NCI-H345 treated with DMSO at 0.1 percent for 48 hours (cell line): Measurements from ENCODE around the gene C16orf95.
"Not testable (repeated sequence)": the region's sequence is repeated elsewhere in the genome, so short reads cannot be mapped to it uniquely, and the experiment has no call there.

Experiments used
- DNase-seq: peaks from one replicate; lab custom pipeline; 2025; ENCODE audit not compliant: unreplicated experiment; lab: John Stamatoyannopoulos, UW

The C16orf95 gene

DNA sequence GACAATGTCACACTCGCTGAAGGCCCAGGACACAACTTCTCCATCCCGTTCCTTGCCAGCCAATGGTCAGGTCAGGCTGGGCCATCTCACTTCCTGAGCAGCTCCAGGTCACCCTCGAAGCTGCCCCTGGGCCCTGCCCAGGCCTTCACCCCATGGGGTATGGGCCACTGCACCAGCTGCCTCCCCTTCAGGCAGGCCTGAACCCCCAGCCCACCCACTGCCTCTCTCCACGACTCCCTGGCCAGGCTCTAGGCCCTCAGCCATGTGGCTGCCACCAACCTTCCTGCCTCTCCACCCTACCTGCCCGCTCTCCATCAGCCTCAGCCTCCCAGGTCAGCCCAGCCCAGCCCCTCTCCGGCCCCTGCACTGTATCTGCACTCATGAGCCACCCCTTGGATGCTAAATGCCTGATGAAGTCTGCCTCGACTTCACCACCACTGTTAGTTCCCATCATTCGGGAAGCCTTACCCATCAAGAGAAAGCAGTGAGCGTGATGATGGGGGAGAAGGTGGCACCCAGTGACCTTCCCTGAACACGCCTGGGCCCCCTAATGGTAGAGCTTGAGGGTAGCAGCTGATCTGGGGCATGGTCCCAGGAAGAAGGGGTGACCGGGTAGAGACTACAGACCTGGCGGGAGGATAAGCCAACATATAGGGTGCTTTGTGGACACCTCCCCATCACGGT, 30.9 kb upstream of the C16orf95 start:
- DNase-seq, result no peak

DNA sequence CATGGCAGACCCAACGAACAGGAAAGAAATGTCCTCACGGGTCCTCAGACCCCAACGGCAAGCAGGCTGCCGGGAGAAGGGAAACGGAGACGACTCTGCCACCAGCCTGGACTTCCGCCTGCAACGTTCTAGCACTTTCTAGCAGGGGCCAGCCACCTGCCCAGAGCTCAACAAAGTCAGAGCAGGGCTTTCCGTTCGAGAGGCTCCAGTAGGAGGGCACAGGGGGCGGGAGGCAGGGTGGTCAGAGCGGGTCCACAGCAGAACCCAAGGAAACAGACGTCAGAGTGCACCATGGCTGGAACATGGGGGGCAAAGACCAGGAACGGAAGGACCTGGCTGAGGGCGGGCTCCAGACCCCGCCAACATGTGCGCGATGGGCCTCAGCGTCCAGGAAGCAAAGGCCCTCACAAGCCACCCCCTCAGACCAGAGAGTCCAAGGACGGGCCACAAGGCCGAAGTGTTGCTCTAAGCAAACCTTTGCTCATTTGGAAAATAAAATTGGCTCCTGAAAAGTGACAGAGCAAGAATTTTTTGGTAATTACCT, 29.4 kb upstream of the C16orf95 start:
- no peak for DNase-seq

DNA sequence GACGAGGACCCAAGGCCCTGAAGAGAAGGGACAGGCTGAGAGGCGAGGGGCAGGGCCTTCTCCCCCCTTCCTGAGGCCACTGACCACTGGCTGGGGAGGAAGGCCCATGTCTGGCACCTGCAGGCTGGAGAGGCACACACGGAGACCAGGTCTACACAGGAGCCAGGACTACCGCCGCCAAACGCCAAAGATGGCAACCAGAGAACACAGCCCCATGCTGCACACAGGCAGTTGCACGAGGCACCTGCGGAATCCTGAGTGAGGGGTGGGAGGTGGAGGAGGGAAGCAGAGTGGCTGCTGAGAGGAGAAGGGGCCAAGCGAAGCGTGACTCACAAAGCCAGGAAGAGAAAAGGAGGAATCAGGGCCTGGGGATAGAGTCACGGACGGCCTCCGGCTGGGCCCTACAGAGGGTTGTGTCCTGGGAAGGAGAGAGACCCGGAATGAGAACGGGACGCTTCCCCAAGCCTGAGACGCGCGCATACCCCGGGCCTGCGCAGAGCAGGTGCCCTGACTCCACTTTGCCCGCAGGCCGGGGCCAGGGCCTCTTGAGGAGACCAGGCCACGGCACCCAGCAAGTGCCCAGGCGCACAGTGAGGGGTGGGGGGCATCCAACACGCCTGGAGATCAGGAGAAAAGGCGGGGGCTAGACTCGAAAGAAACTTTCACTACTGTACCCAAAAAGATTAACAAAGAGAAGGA, 28.7 kb upstream of the C16orf95 start:
- DNase-seq, result no peak

DNA sequence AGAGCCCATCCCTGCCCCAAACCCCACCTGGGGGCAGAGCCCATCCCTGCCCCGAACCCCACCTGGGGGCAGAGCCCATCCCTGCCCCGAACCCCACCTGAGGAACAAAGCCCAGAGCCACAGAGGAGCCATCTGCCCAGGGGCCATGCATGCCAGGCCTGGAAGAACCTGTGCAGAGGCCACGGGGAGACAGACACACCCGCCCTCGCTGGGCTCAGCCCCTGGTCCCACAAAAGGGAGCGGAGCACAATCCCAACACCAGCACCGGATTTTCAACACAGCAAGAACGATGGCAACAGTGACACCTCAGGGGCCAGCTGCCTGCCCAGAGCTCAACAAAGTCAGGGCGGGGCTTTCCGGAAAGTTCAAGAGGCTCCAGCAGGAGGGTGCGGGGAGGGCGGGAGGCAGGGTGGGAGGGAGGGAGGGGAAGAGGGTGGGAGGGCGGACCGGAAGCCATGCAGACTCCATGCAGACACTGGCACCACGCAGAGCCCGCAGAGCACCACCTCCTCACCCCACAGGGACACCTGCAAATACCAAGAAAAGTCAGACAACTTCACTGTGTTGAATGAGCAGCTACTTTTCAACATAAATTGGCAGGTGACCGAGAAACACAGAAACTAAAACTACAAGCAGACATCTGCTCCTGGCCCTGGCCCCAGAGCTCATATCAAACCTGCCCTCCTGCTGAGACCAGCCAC, 27.9 kb upstream of the C16orf95 start:
- no peak for DNase-seq

DNA sequence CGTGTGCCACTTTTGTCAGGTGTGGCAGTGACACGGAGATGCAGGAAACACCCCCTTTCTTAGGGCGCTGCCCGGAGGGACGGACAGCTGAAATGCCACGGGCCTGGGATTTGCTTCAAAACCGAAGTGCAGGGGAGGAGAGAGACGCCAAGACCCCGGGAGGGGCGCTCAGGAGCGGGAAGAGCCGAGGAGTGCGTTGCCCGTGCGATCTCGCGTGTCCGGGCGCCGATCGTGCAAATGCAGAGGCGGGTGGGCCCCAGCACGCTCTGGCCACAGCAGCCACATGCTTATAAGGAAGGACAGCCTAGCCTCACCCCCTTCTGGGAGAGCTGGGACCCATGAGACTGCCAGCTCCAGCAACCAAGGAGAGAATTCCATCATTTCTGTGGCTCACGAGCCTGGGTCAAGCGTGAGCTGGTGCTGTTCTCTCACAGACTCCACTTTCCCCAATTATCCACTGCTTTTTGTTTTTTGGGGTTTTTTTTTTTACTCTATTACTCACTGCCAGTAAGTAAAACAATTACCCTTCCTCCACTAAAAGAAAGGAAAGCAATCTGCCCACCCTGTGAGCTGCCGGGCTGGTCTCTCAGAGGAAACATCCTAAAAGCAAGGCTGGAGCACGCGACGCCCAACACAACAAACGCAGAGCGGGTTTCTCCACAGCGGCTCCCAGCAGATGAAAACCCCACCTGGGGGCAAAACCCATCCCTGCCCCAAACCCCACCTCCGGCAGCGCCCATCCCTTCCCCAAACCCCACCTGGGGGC, 27.2 kb upstream of the C16orf95 start:
- DNase-seq, result no peak

DNA sequence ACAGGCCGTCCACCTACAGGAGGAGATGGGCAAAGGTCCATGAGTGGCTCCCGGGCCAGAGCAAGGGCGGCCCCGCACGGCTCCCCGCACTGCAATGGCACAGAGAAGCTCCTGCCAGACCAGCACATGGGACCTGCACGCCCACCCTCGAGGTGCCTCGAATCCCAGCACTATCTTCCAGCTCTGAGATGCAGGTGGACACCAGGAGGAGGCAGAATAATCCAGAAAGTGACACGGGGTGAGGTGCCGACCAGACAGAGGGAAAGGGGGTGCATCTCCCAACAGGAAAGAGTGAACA, 26.5 kb upstream of the C16orf95 start:
- DNase-seq, result no peak

DNA sequence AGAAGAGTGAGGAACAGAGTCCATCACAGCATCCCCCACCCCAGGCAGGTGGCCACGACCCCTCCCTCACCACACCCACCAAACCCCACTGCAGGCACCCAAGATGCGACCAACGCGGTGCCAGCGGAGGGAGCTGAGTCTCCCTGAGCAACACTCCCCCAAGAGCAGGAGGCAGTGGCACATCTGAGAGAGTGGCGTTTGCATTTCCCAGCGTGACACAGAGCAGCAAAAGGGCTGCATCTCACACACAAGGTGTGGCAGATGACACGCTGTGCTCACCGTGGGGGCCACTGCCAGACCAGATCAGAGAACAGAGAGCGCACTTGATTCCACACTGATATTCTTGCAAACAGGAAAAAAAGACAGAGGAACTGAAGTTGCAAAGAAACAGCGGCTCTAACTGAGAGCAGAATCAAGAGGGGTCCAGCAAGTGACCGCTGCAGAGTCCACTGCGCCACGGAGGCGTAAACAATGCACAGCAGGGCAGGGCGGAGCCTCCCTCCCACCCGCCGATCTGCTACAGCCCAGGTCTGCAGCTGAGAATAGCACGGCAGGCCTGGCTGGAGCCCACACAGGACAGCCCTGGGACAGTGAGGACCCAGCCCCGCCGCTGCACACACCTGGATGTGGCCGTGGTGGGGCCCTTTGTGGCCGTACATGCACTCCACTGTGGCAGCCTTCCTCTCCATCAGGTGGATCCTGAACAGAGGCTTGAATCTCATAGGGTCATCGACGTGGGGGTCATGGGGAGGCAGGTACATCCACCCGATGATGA, 26.0 kb upstream of the C16orf95 start:
- DNase-seq, result no peak

DNA sequence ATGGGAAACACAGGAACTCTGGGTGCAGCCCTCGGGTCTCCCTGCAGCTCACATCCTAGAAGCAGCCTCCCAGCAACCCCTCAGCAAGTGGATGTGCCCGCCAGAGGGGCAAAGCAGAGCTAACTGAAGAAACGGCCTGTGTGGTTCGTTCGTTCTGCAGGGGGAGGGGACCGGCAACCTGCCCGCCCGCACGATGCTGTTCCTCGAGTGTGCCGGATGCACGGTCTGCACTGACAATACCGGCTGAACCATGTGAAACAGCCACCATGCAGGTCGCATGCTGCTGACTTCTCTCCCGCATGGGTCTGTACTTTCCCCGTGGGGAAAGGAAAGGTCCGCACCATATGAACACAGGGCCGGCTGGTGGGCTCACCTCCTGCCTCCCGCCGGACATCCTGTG, 25.3 kb upstream of the C16orf95 start:
- DNase-seq, result no peak

DNA sequence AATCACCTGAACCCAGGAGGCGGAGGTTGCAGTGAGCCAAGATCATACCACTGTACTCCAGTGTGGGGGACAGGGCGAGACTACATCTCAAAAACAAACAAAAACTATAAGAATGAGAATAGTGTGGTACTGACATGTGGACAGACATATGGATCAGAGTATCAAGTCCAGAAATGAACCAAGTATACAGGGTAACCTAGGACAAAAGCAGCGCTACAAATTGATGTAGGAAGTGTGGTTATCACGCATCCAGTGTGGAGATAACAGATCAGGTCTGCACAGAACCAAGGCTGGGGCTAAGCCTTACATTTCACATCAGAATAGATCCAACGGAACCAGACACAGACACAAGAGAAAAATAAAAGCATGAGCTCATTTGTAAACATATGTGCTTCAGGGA, 23.0 kb upstream of the C16orf95 start:
- DNase-seq, result no peak

DNA sequence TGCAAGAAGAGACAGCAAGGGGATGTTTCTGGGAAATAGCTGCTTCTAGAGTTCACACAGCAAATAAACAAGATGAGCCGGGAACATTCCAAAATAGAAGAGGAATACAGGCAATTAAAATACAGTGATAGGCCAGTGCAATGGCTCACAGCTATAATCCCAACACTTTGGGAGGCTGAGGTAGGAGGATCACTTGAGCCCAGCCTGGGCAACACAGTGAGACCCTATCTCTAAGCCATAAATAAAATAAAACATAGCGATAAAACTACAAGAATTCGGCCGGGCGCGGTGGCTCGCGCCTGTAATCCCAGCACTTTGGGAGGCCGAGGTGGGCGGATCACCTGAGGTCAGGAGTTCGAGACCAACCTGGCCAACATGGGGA, 22.5 kb upstream of the C16orf95 start:
- DNase-seq, result not testable (repeated sequence)

DNA sequence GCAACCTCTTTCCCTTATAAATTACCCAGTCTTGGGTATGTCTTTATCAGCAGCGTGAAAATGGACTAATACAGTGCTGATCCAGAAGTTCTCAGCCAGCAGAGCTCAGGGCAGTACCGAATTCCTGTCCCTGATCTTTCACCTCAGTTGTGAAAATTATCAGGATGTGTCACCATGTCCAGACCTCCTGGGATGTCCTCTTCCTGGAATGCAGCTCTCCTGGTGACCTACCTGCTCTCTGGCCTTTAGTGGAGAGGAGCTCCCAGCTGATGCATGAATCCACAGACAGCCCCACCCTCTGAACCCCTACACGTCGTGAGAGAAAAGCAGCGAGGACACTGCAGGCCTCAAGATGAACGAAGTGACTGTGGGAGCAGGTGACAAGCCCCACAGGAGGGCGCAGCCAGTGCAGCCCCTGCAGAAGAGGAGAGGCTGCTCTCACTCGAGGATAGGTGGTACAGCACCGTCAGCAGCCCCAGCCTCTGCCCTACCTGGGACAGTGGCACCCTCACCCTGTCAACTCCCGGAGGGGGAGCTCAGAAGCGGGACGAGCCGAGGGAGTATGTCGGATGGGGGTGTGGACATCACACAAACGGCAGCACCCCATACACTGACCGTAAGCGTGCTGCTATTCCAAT, 22.0 kb upstream of the C16orf95 start:
- no peak for DNase-seq

DNA sequence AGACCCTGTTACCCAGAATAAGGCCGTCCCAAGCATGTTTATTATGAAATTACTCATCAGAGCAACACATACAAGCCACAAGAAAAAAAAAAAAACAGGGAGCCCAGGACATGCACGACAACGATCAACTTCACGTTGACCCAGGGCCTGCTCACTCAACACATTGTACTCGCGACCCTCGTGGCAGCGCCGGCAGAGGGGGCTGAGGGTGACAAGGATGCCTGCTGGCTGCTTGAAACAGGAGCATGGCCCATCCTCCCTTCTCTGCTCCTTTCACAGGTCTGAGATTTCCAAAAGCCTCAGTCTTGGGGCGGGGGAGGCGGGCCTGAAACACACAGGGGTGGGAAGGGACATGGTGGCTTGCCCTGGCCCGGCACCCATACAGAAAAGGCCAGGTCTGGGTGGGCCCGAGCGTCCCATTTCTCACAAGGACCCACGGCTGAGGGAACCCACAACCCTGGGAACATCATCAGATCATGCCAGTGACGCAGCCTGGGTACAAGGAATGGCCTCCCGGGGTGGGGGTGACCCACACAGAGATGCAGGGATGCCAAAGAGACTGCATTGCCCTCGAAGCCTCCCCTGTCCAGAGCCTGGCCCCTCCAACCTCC, 21.1 kb upstream of the C16orf95 start:
- no peak for DNase-seq

DNA sequence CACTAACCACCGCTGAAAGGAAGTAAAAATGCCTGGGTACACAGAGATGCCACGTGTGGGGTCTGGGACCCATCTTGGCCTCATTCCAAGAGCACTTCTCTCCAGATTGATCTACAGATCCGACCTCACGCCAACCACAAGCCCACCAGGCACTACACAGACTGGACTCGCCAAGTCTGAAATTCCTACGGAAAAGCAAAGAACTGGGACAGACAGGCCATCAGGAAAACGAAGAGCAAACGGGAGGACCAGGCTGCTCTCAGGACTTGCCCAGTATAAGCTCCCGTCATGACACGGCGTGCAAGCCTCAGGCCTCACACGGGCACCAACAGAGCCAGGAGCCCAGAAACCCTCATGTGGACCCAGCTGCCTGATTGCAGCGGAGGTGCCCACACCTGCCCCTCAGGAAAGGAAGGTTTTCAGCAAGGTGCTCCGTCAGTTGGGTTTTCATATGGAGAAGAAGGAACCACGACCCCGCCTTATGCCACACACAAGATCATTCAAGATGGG, 20.1 kb upstream of the C16orf95 start:
- no peak for DNase-seq

DNA sequence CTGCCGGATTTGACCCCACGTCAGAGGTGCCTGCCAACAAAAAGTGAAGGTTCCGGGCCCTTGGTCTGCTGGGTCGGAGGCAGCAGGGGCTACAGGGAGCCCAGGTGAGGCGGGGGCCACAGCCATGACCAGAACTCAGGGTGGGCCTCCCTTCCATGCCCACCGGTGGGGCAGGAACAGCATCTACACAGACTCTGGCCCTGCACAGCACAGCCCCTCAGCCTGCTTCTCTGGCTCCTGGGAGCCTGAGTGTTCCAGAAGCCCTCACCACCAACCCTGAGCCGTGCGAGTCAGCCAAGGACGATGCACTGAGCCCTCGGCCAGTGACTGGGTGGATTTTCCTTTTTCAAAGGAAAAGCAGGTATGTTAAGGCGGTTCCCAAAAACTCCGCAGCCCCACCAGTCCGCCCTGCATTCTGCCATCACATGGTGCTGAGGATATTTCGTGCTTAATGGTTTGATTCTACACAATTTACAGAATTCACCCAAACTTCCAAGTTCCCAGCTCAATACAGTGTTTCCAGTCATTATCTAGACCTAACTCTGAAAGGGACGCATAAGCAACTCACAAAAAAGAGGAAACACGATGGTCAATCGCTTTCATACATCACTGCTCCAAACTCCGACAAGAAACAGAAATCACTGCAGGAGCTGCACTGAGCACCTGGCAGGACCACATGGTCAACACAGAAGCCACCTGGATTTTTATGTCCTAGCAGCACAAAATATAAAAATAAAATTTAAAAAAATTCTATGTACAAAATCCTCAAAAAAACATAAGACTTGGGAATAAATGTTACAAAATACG, 19.4 kb upstream of the C16orf95 start:
- no peak for DNase-seq

DNA sequence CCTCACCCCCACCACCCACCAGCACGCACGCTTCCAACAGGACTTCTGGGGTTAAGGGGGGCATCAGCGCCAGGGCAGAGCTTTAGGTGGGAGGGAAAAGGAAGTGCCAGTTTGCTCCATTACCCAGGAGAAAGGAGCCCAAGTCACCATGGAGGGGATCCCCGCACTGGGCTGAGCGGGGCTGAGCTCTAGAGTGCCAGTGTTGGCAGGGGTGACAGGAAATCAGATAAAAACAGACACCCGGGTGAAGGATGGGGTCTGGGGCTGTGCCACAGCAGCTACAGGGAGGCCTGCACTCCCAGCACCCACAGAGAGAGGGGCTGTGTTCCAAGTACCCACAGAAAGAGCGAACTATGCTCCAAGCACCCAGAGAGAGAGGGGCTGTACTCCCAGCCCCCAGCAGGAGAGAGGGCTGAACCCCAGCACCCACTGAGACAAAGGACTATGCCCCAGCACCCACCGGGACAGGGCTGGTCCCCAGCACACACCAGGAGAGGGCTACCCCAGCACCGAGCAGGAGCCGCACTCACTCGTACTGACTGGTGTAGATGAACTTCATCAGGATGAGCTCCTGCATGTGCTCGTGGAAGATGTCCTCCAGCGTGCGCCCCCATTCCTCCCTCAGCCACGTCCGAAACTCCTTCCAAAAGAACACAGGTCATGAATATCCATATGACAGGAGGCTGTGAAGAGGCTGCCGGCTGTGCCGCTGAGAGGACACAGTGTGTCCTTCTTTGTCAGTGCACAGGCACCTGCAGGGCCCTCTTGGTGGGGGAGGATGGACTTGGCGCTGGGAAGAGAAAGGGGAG, 18.6 kb upstream of the C16orf95 start:
- no peak for DNase-seq

DNA sequence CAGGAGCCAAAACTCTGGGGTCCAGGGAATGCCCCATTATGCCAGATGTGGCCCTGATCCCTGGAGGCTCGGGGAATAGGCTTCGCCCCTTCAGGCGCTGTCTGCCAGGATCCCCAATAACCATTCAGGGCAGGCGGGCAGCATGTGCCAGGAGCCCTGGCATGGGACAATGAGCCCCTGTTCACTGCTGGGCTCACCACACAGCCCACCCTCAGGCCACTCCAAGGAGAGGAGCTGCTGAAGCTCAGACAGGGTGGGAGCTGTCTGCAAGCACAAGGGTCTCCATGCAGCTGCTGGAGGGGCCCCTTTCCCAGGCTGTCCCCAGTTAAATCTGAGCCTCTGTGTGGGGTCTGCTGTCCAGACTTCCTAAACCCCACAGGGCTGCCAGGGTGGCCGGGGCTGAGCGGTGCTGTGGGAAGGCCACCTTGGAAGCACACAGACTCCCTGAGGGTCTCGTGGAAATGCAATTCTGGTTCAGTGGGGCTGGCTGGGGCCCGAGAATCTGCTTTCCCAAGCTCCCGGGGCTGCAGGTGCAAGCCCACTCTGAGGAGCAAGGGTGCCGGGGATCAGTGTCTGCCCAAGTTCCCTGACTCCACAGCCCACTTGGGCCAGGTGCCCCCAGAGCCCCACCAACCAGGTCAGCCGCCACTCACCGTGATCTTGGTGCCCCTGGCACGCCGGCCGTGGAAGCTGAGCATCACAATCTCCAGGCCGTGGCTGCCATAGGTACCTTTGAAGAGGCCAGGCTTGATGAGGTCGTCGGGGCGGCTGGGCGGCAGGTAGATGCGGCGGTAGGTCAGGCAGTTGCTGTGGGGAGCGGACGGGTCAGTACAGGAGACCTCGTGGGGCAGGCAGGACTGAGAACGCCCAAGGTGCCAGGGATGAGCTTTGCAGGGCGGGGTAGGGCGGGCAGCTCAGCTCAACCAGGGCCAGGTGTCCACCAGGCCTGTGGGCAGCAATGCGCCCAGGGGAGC, 17.7 kb upstream of the C16orf95 start:
- DNase-seq, result no peak
